Measurements from ENCODE around the gene GPC6.
A peak's percentile ranks its signal among the peaks of the same experiment; 100 is the strongest.

GPC6 gene

GRCh38 chr13:94233401-94233800 is 1006.8 kb downstream of the GPC6 start:
- Mint-ChIP-seq H3K36me3 (ENCODE audit: low read depth) (peaks cover 13% of the 10 kb centered on the region), H3K27ac (peak overlapping the region; percentile 18 to 30 (median 25)), H3K27me3 (ENCODE audit: low read depth) (peaks cover 5% of the 10 kb centered on the region), H3K4me3 (no peak overlapping the region), H3K4me1 (peaks cover 24% of the 10 kb centered on the region), H3K9me3 (no peaks in the 10 kb centered on the region)
- TF ChIP-seq CTCF (IDR thresholded peaks at IDR 0.05; ENCODE audit: unreplicated experiment in 3 of 3), result no peak

- Mint-ChIP-seq H3K4me3 (no peak overlapping the region), H3K4me1 (peaks cover 20% of the 10 kb centered on the region), H3K9me3 (no peaks in the 10 kb centered on the region), H3K27me3 (ENCODE audit: low read depth) (peaks cover 5% of the 10 kb centered on the region), H3K36me3 (ENCODE audit: low read depth) (peaks cover 10% of the 10 kb centered on the region), H3K27ac (peak overlapping the region; percentile 18 to 30 (median 25))
- TF ChIP-seq CTCF (IDR thresholded peaks at IDR 0.05; ENCODE audit: unreplicated experiment in 3 of 3), result no peak
These were observed 1007.2 kb downstream of the GPC6 start for GRCh38 chr13:94233837-94234236.

- no peak overlapping the region for H3K4me3 Mint-ChIP-seq
- H3K27ac Mint-ChIP-seq, result no peak overlapping the region
- H3K9me3 Mint-ChIP-seq, result no peaks in the 10 kb centered on the region
- H3K36me3 Mint-ChIP-seq (ENCODE audit: low read depth), result peaks cover 6% of the 10 kb centered on the region
- H3K27me3 Mint-ChIP-seq (ENCODE audit: low read depth), result peaks cover 5% of the 10 kb centered on the region
- peaks cover 18% of the 10 kb centered on the region for H3K4me1 Mint-ChIP-seq
- no peak for TF ChIP-seq CTCF (IDR thresholded peaks at IDR 0.05; ENCODE audit: unreplicated experiment in 3 of 3)
These were observed 1008.1 kb downstream of the GPC6 start for GRCh38 chr13:94234738-94235137.

- no peak for TF ChIP-seq CTCF (IDR thresholded peaks at IDR 0.05; ENCODE audit: unreplicated experiment in 3 of 3)
These were observed 1009.5 kb downstream of the GPC6 start for GRCh38 chr13:94236132-94236531.

GRCh38 chr13:94236872-94237271 is 1010.3 kb downstream of the GPC6 start:
- Mint-ChIP-seq H3K27me3 (ENCODE audit: low read depth) (peaks cover 5% of the 10 kb centered on the region), H3K27ac (no peak overlapping the region), H3K4me3 (no peak overlapping the region), H3K36me3 (ENCODE audit: low read depth) (peaks cover 4% of the 10 kb centered on the region), H3K4me1 (peaks cover 18% of the 10 kb centered on the region), H3K9me3 (no peaks in the 10 kb centered on the region)
- TF ChIP-seq CTCF (IDR thresholded peaks at IDR 0.05; ENCODE audit: unreplicated experiment in 3 of 3), result no peak

More at GRCh38 chr13:94236132-94236531, 1009.5 kb downstream of the GPC6 start:
- peaks cover 4% of the 10 kb centered on the region for H3K36me3 Mint-ChIP-seq (ENCODE audit: low read depth)
- H3K27me3 Mint-ChIP-seq (ENCODE audit: low read depth), result peaks cover 5% of the 10 kb centered on the region
- no peak overlapping the region for H3K4me3 Mint-ChIP-seq
- no peaks in the 10 kb centered on the region for H3K9me3 Mint-ChIP-seq
- peaks cover 18% of the 10 kb centered on the region for H3K4me1 Mint-ChIP-seq
- H3K27ac Mint-ChIP-seq, result peak overlapping the region in 2 of 3 experiments; percentile 21 to 35

- no peak overlapping the region for H3K4me3 Mint-ChIP-seq
- no peaks in the 10 kb centered on the region for H3K27me3 Mint-ChIP-seq (ENCODE audit: low read depth)
- H3K9me3 Mint-ChIP-seq, result no peaks in the 10 kb centered on the region
- no peak for TF ChIP-seq CTCF (IDR thresholded peaks at IDR 0.05; ENCODE audit: unreplicated experiment in 3 of 3)
- peaks cover 10% of the 10 kb centered on the region for H3K4me1 Mint-ChIP-seq
- H3K27ac Mint-ChIP-seq, result no peak overlapping the region
- H3K36me3 Mint-ChIP-seq (ENCODE audit: low read depth), result no peaks in the 10 kb centered on the region
These were observed 1012.5 kb downstream of the GPC6 start for GRCh38 chr13:94239135-94239534.
